ENCODE data around the gene SYT1.

SYT1 gene

DNA sequence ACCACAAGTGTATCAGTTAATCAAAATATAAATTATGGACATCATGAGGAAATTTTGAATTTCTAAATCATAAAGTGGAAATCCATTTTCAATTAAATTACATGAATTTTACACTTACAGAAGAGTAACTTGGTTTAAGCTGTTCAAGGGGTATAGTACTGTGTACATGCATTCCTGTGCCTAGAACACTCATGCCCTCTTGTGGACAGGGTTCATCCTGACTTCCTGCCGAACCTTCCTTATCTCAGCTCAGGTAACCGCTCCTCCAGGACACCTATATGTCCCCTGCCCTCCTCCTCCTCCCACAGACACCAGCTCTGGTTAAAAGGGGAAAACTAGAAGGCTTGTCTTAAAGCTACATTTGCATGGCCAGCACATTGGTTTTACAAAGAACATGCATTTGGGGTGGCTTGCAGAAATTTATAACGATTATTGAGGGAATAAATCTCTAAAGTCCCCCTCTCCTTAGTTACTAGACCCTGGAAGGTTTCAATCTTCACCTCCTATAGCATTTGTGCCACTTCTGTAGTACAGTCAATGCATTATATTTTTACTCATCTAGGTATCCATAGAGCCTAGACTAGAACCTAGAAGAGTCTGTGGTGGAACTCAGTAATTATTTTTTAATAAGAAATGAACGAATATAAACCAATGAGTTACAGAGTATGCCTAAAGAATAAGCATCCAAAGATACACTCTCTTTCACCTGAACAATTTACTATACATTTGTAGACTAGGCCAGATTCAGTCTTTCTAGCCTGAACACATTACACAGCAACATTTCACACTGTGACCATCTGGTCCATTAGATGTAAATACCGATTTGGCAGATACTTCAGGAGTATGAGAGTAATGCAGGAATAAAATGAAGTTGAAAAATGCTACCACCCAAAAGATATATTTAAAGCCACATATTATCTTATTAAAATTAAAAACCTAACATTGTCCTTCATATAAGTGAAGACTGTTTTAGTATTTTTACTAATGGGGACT, 480.6 kb downstream of the SYT1 start:
- Histone ChIP-seq H3K4me1 (peaks cover 7% of the 10 kb centered on the region), H3K4me2 (ENCODE audit: low read length) (no peak overlapping the region), H3K79me2 (no peaks in the 10 kb centered on the region), H3K36me3 (ENCODE audit: control insufficient read depth, insufficient read depth, low read length) (no peaks in the 10 kb centered on the region), H3K4me3 (ENCODE audit: low read depth, low read length) (no peak overlapping the region), H3K9ac (no peak overlapping the region), H3K9me3 (ENCODE audit: control insufficient read depth, low read length) (no peaks in the 10 kb centered on the region), H2AFZ (no peak overlapping the region), H3K27me3 (ENCODE audit: control insufficient read depth, insufficient read depth, low read length) (no peaks in the 10 kb centered on the region), H3K27ac (no peak overlapping the region)
- peak; percentile 58 for TF ChIP-seq CTCF (IDR thresholded peaks at IDR 0.05)

GRCh38 chr12:79347866-79348265, 483.3 kb downstream of the SYT1 start:
- H3K27ac ChIP-seq: no peak overlapping the region
- peak overlapping the region; percentile 1 for H2AFZ ChIP-seq
- H3K27me3 ChIP-seq (ENCODE audit: control insufficient read depth, insufficient read depth, low read length): no peaks in the 10 kb centered on the region
- H3K4me3 ChIP-seq (ENCODE audit: low read depth, low read length): no peak overlapping the region
- H3K9ac ChIP-seq: no peak overlapping the region
- H3K4me2 ChIP-seq (ENCODE audit: low read length): no peak overlapping the region
- peaks cover 7% of the 10 kb centered on the region for H3K4me1 ChIP-seq
- H3K36me3 ChIP-seq (ENCODE audit: control insufficient read depth, insufficient read depth, low read length): no peaks in the 10 kb centered on the region
- TF ChIP-seq CTCF (IDR thresholded peaks at IDR 0.05): no peak
- H3K9me3 ChIP-seq (ENCODE audit: control insufficient read depth, low read length): no peaks in the 10 kb centered on the region
- H3K79me2 ChIP-seq: no peaks in the 10 kb centered on the region

GRCh38 chr12:79351251-79351650, 486.7 kb downstream of the SYT1 start:
- Histone ChIP-seq H3K4me1 (peaks cover 7% of the 10 kb centered on the region), H3K4me3 (ENCODE audit: low read depth, low read length) (no peak overlapping the region), H3K9me3 (ENCODE audit: control insufficient read depth, low read length) (no peaks in the 10 kb centered on the region), H3K9ac (no peak overlapping the region), H3K27ac (no peak overlapping the region), H3K4me2 (ENCODE audit: low read length) (no peak overlapping the region), H3K27me3 (ENCODE audit: control insufficient read depth, insufficient read depth, low read length) (no peaks in the 10 kb centered on the region), H3K79me2 (no peaks in the 10 kb centered on the region), H2AFZ (no peak overlapping the region), H3K36me3 (ENCODE audit: control insufficient read depth, insufficient read depth, low read length) (no peaks in the 10 kb centered on the region)
- no peak for TF ChIP-seq CTCF (IDR thresholded peaks at IDR 0.05)

DNA sequence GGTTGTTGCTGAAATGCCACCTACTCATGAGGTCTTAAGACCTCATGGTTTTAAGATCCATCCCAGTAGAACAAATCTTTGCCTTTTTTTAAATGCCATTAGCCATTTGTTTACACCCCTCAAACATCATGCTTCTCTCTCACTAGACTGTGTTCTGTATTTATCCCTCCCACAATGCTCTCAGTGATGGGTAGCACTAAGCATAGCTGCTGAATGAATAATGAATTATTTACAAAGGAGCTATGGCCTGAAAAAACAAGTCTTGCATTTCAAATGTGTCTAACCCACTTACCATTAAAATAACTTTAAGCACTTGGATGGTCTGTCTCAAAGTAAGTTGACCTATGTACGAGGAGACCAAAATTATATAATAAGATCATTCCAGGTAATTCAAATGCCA, 491.6 kb downstream of the SYT1 start:
- no peak for TF ChIP-seq CTCF (IDR thresholded peaks at IDR 0.05)
- no peaks in the 10 kb centered on the region for H3K4me1 ChIP-seq
- H3K79me2 ChIP-seq: no peaks in the 10 kb centered on the region
- no peaks in the 10 kb centered on the region for H3K36me3 ChIP-seq (ENCODE audit: control insufficient read depth, insufficient read depth, low read length)
- no peak overlapping the region for H3K9ac ChIP-seq
- H3K4me2 ChIP-seq (ENCODE audit: low read length): no peak overlapping the region
- no peak overlapping the region for H3K27ac ChIP-seq
- no peaks in the 10 kb centered on the region for H3K27me3 ChIP-seq (ENCODE audit: control insufficient read depth, insufficient read depth, low read length)
- no peak overlapping the region for H3K4me3 ChIP-seq (ENCODE audit: low read depth, low read length)
- H3K9me3 ChIP-seq (ENCODE audit: control insufficient read depth, low read length): no peaks in the 10 kb centered on the region
- no peak overlapping the region for H2AFZ ChIP-seq

All from parathyroid adenoma (tissue), 2 donors.